GM23338 (cell line): ENCODE results near the gene DPP10. TPM values are rescaled to one million over a fixed set of nuclear protein-coding genes. Genes with fewer than 3 reads are reported as not detected.

Experiments
- ATAC-seq: fragments of 200-7000 bp; cut with Tn5 transposase; 3 replicates; pipeline ENCODE4 v1.9.1; 2020
- DNase-seq: peaks from one replicate; pipeline ENCODE4 v3.0.0-alpha.2; 2015; ENCODE audit warnings: low spot score
- H2AFZ ChIP-seq: fragments of 200-600 bp; sonication (generic); 2 replicates; pipeline ENCODE4 v1.8.0; 2016; ENCODE audit warnings: antibody characterized with exemption, mild to moderate bottlenecking, moderate library complexity
- H3F3A ChIP-seq: fragments of 200-600 bp; sonication (generic); replicated peaks from 2 replicates; pipeline ENCODE4 v1.8.0; 2017; ENCODE audit warnings: antibody characterized with exemption, mixed run types, low read depth
- H3K27ac ChIP-seq: fragments of 200-600 bp; sonication (generic); 2 replicates; pipeline ENCODE4 v1.6.1; 2016; ENCODE audit warnings: low read depth
- H3K27me3 ChIP-seq: fragments of 200-600 bp; sonication (generic); 2 replicates; pipeline ENCODE4 v1.8.0; 2016; ENCODE audit warnings: mild to moderate bottlenecking, mixed run types, moderate library complexity; ENCODE audit not compliant: insufficient read depth
- H3K36me3 ChIP-seq: fragments of 200-600 bp; sonication (generic); 2 replicates; pipeline ENCODE4 v1.8.0; 2016; ENCODE audit warnings: mild to moderate bottlenecking; ENCODE audit not compliant: insufficient read depth
- H3K4me1 ChIP-seq: fragments of 200-600 bp; sonication (generic); 2 replicates; pipeline ENCODE4 v1.8.0; 2016; ENCODE audit warnings: mild to moderate bottlenecking, moderate library complexity; ENCODE audit not compliant: insufficient read depth
- H3K4me2 ChIP-seq: fragments of 200-600 bp; sonication (generic); 2 replicates; pipeline ENCODE4 v1.7.1; 2017; ENCODE audit warnings: mixed run types
- H3K4me3 ChIP-seq: fragments of 200-600 bp; sonication (generic); 2 replicates; pipeline ENCODE4 v1.6.1; 2016; ENCODE audit warnings: mixed run types
- H3K79me2 ChIP-seq: fragments of 200-600 bp; sonication (generic); replicated peaks from 2 replicates; pipeline ENCODE4 v1.8.0; 2017; ENCODE audit warnings: mild to moderate bottlenecking; ENCODE audit not compliant: insufficient read depth
- H3K9me2 ChIP-seq: fragments of 200-600 bp; sonication (generic); 2 replicates; pipeline ENCODE4 v1.8.0; 2017; ENCODE audit not compliant: insufficient read depth
- H4K20me1 ChIP-seq: fragments of 200-600 bp; sonication (generic); replicated peaks from 2 replicates; pipeline ENCODE4 v1.8.0; 2017; ENCODE audit warnings: mild to moderate bottlenecking; ENCODE audit not compliant: insufficient read depth
- H3K27ac Mint-ChIP-seq: 2 replicates; pipeline ENCODE4 v1.8.0; 2020; ENCODE audit warnings: inconsistent platforms, mild to moderate bottlenecking, moderate library complexity, mixed read lengths
- H3K27me3 Mint-ChIP-seq: 3 replicates; pipeline ENCODE4 v1.8.0; 2022; ENCODE audit warnings: low read depth, mild to moderate bottlenecking, moderate library complexity, mixed read lengths, inconsistent platforms; ENCODE audit not compliant: insufficient read depth, poor library complexity
- H3K36me3 Mint-ChIP-seq: 3 replicates; pipeline ENCODE4 v1.8.0; 2021; ENCODE audit warnings: low read depth, mild to moderate bottlenecking, inconsistent platforms, moderate library complexity, mixed read lengths
- H3K4me1 Mint-ChIP-seq: 3 replicates; pipeline ENCODE4 v1.8.0; 2020; ENCODE audit warnings: mild to moderate bottlenecking, inconsistent platforms, mixed read lengths
- H3K4me3 Mint-ChIP-seq: 3 replicates; pipeline ENCODE4 v1.8.0; 2021; ENCODE audit warnings: moderate library complexity, mild to moderate bottlenecking, inconsistent platforms, mixed read lengths
- H3K9me3 Mint-ChIP-seq: 3 replicates; pipeline ENCODE4 v1.8.0; 2020; ENCODE audit warnings: moderate library complexity, mild to moderate bottlenecking, inconsistent platforms, mixed read lengths
- CREB1 ChIP-seq: fragments of 250-450 bp; sonication (Bioruptor Pico); IDR thresholded peaks from 2 replicates; pipeline ENCODE4 v1.5.0; 2020; ENCODE audit warnings: low read depth, mild to moderate bottlenecking, moderate library complexity
- CTCF ChIP-seq, 2 experiments: fragments of 200-600 bp in 1 of 2; sonication (generic) in 1 of 2; conservative IDR thresholded peaks; 2 replicates each; pipeline versions ENCODE4 v1.5.1 to v1.6.1; 2016 to 2017; ENCODE audit warnings: antibody characterized with exemption in 2 of 2, low read depth in 2 of 2, mild to moderate bottlenecking in 2 of 2, moderate library complexity in 1 of 2
- ETS1 ChIP-seq: IDR thresholded peaks from 2 replicates; pipeline ENCODE4 v1.6.1; 2016; ENCODE audit warnings: antibody characterized with exemption
- EZH2 ChIP-seq: fragments of 200-600 bp; sonication (generic); IDR thresholded peaks from one replicate; pipeline ENCODE4 v1.8.0; 2017; ENCODE audit warnings: antibody characterized with exemption, mild to moderate bottlenecking, low read depth; ENCODE audit not compliant: unreplicated experiment
- EZH2phosphoT487 ChIP-seq: fragments of 200-600 bp; sonication (generic); IDR thresholded peaks from one replicate; pipeline ENCODE4 v1.8.1; 2018; ENCODE audit warnings: antibody characterized with exemption; ENCODE audit not compliant: unreplicated experiment
- JUNB ChIP-seq: IDR thresholded peaks from one replicate; pipeline ENCODE4 v1.6.1; 2016; ENCODE audit warnings: antibody characterized with exemption; ENCODE audit not compliant: unreplicated experiment
- NANOG ChIP-seq: IDR thresholded peaks from 2 replicates; pipeline ENCODE4 v1.6.1; 2016; ENCODE audit warnings: antibody characterized with exemption, borderline replicate concordance
- POLR2AphosphoS5 ChIP-seq: IDR thresholded peaks from 2 replicates; pipeline ENCODE4 v1.6.1; 2016; ENCODE audit warnings: antibody characterized with exemption, low read depth
- REST ChIP-seq: IDR thresholded peaks from one replicate; pipeline ENCODE4 v1.6.1; 2018; ENCODE audit warnings: antibody characterized with exemption; ENCODE audit not compliant: unreplicated experiment
- STAT1 ChIP-seq: IDR thresholded peaks from one replicate; pipeline ENCODE4 v1.6.1; 2016; ENCODE audit warnings: antibody characterized with exemption; ENCODE audit not compliant: unreplicated experiment
- ZNF114 ChIP-seq: fragments of 250-450 bp; sonication (Bioruptor Pico); IDR thresholded peaks from 2 replicates; pipeline ENCODE4 v1.5.0; 2020; ENCODE audit warnings: mild to moderate bottlenecking, moderate library complexity
- ZNF331 ChIP-seq: fragments of 250-450 bp; sonication (Bioruptor Pico); IDR thresholded peaks from 2 replicates; pipeline ENCODE4 v1.5.0; 2020; ENCODE audit warnings: low read depth, mild to moderate bottlenecking, moderate library complexity
- ZNF462 ChIP-seq: fragments of 250-450 bp; sonication (Bioruptor Pico); IDR thresholded peaks from 2 replicates; pipeline ENCODE4 v1.5.0; 2020; ENCODE audit warnings: mild to moderate bottlenecking, moderate library complexity
- polyA plus RNA-seq: library from polyadenylated mRNA; unstranded; fragments of >200 nt; fragmentation: Nextera tagmentation; extraction: Ambion mirVana; gene quantifications from 2 replicates; pipeline ENCODE4 v1.2.1, GENCODE V29; 2016
- total RNA-seq: library from RNA; depleted of rRNA; stranded (reverse); fragments of >200 nt; shearing (Covaris generic); gene quantifications from 2 replicates; pipeline ENCODE4 v1.2.3, GENCODE V29; 2014

Gene DPP10
- total and polyA plus RNA-seq, 2 experiments from 2014 or later, result 3.6 to 14.8 TPM

GRCh38 chr2:114857196-114857595 lies 414.8 kb downstream of the DPP10 start:
- H3K79me2 ChIP-seq, result no peaks in the 10 kb centered on the region
- no peak overlapping the region for H3K4me3 ChIP-seq
- H3K27me3 ChIP-seq, result no peaks in the 10 kb centered on the region
- H2AFZ ChIP-seq, result no peak overlapping the region
- Mint-ChIP-seq H3K36me3 (no peaks in the 10 kb centered on the region), H3K4me3 (no peak overlapping the region), H3K27me3 (peaks cover 3% of the 10 kb centered on the region), H3K9me3 (peaks cover 3% of the 10 kb centered on the region; the same call in 1 of the 3 replicates), H3K4me1 (peaks cover 15% of the 10 kb centered on the region), H3K27ac (no peak overlapping the region)
- no peak overlapping the region for H3K27ac ChIP-seq
- H4K20me1 ChIP-seq, result no peaks in the 10 kb centered on the region
- no peaks in the 10 kb centered on the region for H3K9me2 ChIP-seq
- peaks cover 12% of the 10 kb centered on the region; the same call in 1 of the 2 replicates for H3K4me1 ChIP-seq
- no peak overlapping the region for H3K4me2 ChIP-seq
- DNase-seq (no peak), ATAC-seq (no peak)
- TF ChIP-seq EZH2phosphoT487 (no peak), EZH2 (no peak), CREB1 (no peak), ETS1 (no peak), ZNF114 (CRISPR knock-in tag) (no peak), NANOG (no peak), POLR2AphosphoS5 (no peak), STAT1 (no peak), ZNF462 (no peak), REST (no peak), JUNB (no peak), ZNF331 (CRISPR knock-in tag) (no peak), CTCF (conservative IDR thresholded peaks at IDR 0.05; ENCODE audit: low read depth in 2 of 2) (no peak)
- no peaks in the 10 kb centered on the region for H3F3A ChIP-seq
- H3K36me3 ChIP-seq, result no peaks in the 10 kb centered on the region
